ENCODE results near the gene SARM1. TPM values are rescaled to one million over a fixed set of nuclear protein-coding genes. Genes with fewer than 3 reads are reported as not detected.
"Not testable (repeated sequence)": the region's sequence is repeated elsewhere in the genome, so short reads cannot be mapped to it uniquely, and the experiment has no call there.

Gene SARM1
- polyA plus RNA-seq, 1 donor (not counting 4 experiments of a cell fraction or from before 2014, with no cell fraction given) = 0.90 TPM

GRCh38 chr17:28427371-28427770 lies 55.9 kb downstream of the SARM1 start:
- no peak for FAIRE-seq
- no peak overlapping the region for H3K27ac ChIP-seq (ENCODE audit: control insufficient read depth, insufficient read depth, low read length)

DNA sequence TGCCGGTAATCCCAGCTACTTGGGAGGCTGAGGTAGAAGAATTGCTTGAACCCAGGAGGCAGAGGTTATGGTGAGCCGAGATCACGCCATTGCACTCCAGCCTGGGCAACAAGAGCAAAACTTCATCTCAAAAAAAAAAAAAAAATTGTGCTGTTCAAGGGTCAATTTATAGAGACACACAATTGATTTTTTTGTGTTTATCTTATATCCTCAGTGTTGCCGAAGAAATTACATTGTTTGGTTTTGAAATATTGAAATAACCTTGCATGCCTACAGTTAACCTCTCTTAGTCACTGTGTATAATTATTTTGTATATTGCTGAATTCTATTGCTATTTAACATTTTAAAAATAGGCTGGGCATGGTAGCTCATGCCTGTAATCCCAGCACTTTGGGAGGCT lies 56.5 kb downstream of the SARM1 start:
- H2AFZ ChIP-seq (ENCODE audit: control insufficient read depth, low read length); H3K4me2 ChIP-seq (ENCODE audit: control insufficient read depth, extremely low read depth, insufficient read depth, low read depth, low read length); H3K9ac ChIP-seq (ENCODE audit: control insufficient read depth, extremely low read depth, insufficient read depth, low read length); H3K4me3 ChIP-seq (ENCODE audit: control insufficient read depth in 2 of 3, extremely low read depth in 1 of 3, insufficient read depth in 2 of 3, low read depth in 1 of 3, low read length in 3 of 3); H3K27me3 ChIP-seq (ENCODE audit: control insufficient read depth, extremely low read depth, insufficient read depth, low read length); H3K4me1 ChIP-seq (ENCODE audit: control insufficient read depth, extremely low read depth, insufficient read depth, low read length); DNase-seq (ENCODE audit: low read depth, low spot score); H3K9me1 ChIP-seq (ENCODE audit: control insufficient read depth, extremely low read depth, insufficient read depth, low read length); dilution Hi-C loops (cut with MboI; ENCODE audit: extremely low pct_ligation_motif_present, low sequenced_read_pairs); FAIRE-seq; H3K27ac ChIP-seq (ENCODE audit: control insufficient read depth, insufficient read depth, low read length); H4K20me1 ChIP-seq (ENCODE audit: control insufficient read depth, extremely low read depth, insufficient read depth, low read length); H3K79me2 ChIP-seq (ENCODE audit: control insufficient read depth, insufficient read depth, low read length); H3K36me3 ChIP-seq (ENCODE audit: control insufficient read depth in 2 of 2, extremely low read depth in 1 of 2, insufficient read depth in 2 of 2, low read length in 2 of 2); H3K9me3 ChIP-seq (ENCODE audit: control insufficient read depth, low read depth, low read length): not testable (repeated sequence)

More at GRCh38 chr17:28427371-28427770, 55.9 kb downstream of the SARM1 start:
- H3K9me3 ChIP-seq (ENCODE audit: control insufficient read depth, low read depth, low read length) = no peaks in the 10 kb centered on the region
- H3K79me2 ChIP-seq (ENCODE audit: control insufficient read depth, insufficient read depth, low read length) = no peaks in the 10 kb centered on the region
- no peak overlapping the region for H3K9ac ChIP-seq (ENCODE audit: control insufficient read depth, extremely low read depth, insufficient read depth, low read length)
- dilution Hi-C loops (cut with MboI; ENCODE audit: extremely low pct_ligation_motif_present, low sequenced_read_pairs) = no loop called here
- H3K36me3 ChIP-seq (ENCODE audit: control insufficient read depth in 2 of 2, extremely low read depth in 1 of 2, insufficient read depth in 2 of 2, low read length in 2 of 2) = no peaks in the 10 kb centered on the region
- TF ChIP-seq CTCF (optimal IDR thresholded peaks at IDR 0.05 in 1 of 3, IDR thresholded peaks at IDR 0.05 in 1 of 3, conservative IDR thresholded peaks at IDR 0.05 in 1 of 3; ENCODE audit: extremely low read depth in 1 of 3, insufficient read depth in 2 of 3, low read length in 3 of 3) = no peak
- no peak for TF ChIP-seq EZH2 (IDR thresholded peaks at IDR 0.05; ENCODE audit: low read length)
- H3K4me3 ChIP-seq (ENCODE audit: control insufficient read depth in 2 of 3, extremely low read depth in 1 of 3, insufficient read depth in 2 of 3, low read depth in 1 of 3, low read length in 3 of 3) = no peak overlapping the region
- no peaks in the 10 kb centered on the region for H4K20me1 ChIP-seq (ENCODE audit: control insufficient read depth, extremely low read depth, insufficient read depth, low read length)
- H3K4me1 ChIP-seq (ENCODE audit: control insufficient read depth, extremely low read depth, insufficient read depth, low read length) = no peaks in the 10 kb centered on the region
- no peak overlapping the region for H3K4me2 ChIP-seq (ENCODE audit: control insufficient read depth, extremely low read depth, insufficient read depth, low read depth, low read length)
- DNase-seq (ENCODE audit: low read depth, low spot score) = no peak
- H2AFZ ChIP-seq (ENCODE audit: control insufficient read depth, low read length) = no peak overlapping the region
- no peaks in the 10 kb centered on the region for H3K27me3 ChIP-seq (ENCODE audit: control insufficient read depth, extremely low read depth, insufficient read depth, low read length)
- no peaks in the 10 kb centered on the region for H3K9me1 ChIP-seq (ENCODE audit: control insufficient read depth, extremely low read depth, insufficient read depth, low read length)

DNA sequence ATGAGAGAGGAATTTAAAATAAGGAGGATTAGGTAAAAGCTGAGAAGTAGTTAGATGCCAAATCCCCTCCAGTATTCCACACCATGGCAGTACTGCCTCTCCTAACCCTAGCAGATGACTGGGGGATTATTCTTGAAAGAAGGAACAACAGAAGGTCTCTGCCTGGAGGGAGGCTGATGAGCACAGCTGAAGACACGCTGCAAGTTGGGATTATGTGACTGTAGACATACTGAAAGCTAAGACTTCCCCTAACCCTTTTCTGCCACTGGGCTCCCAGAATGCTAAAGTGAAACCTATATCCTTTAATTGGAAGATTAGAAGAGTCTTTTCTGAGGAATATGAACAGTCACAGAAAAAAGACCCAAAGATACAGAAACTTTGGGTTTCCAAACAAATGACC lies 62.2 kb downstream of the SARM1 start:
- no peak for FAIRE-seq
- no peaks in the 10 kb centered on the region for H3K9me1 ChIP-seq (ENCODE audit: control insufficient read depth, extremely low read depth, insufficient read depth, low read length)
- no peaks in the 10 kb centered on the region for H3K4me1 ChIP-seq (ENCODE audit: control insufficient read depth, extremely low read depth, insufficient read depth, low read length)
- H4K20me1 ChIP-seq (ENCODE audit: control insufficient read depth, extremely low read depth, insufficient read depth, low read length) = no peaks in the 10 kb centered on the region
- dilution Hi-C loops (cut with MboI; ENCODE audit: extremely low pct_ligation_motif_present, low sequenced_read_pairs) = no loop called here
- no peak overlapping the region for H2AFZ ChIP-seq (ENCODE audit: control insufficient read depth, low read length)
- no peak overlapping the region for H3K4me3 ChIP-seq (ENCODE audit: control insufficient read depth in 2 of 3, extremely low read depth in 1 of 3, insufficient read depth in 2 of 3, low read depth in 1 of 3, low read length in 3 of 3)
- no peak overlapping the region for H3K27ac ChIP-seq (ENCODE audit: control insufficient read depth, insufficient read depth, low read length)
- H3K27me3 ChIP-seq (ENCODE audit: control insufficient read depth, extremely low read depth, insufficient read depth, low read length) = peaks cover 4% of the 10 kb centered on the region
- no peak for TF ChIP-seq CTCF (optimal IDR thresholded peaks at IDR 0.05 in 1 of 3, IDR thresholded peaks at IDR 0.05 in 1 of 3, conservative IDR thresholded peaks at IDR 0.05 in 1 of 3; ENCODE audit: extremely low read depth in 1 of 3, insufficient read depth in 2 of 3, low read length in 3 of 3)
- TF ChIP-seq EZH2 (IDR thresholded peaks at IDR 0.05; ENCODE audit: low read length) = no peak
- no peak overlapping the region for H3K9ac ChIP-seq (ENCODE audit: control insufficient read depth, extremely low read depth, insufficient read depth, low read length)
- no peaks in the 10 kb centered on the region for H3K9me3 ChIP-seq (ENCODE audit: control insufficient read depth, low read depth, low read length)
- H3K36me3 ChIP-seq (ENCODE audit: control insufficient read depth in 2 of 2, extremely low read depth in 1 of 2, insufficient read depth in 2 of 2, low read length in 2 of 2) = no peaks in the 10 kb centered on the region
- no peak overlapping the region for H3K4me2 ChIP-seq (ENCODE audit: control insufficient read depth, extremely low read depth, insufficient read depth, low read depth, low read length)
- DNase-seq (ENCODE audit: low read depth, low spot score) = no peak
- no peaks in the 10 kb centered on the region for H3K79me2 ChIP-seq (ENCODE audit: control insufficient read depth, insufficient read depth, low read length)

- dilution Hi-C loops (cut with MboI; ENCODE audit: extremely low pct_ligation_motif_present, low sequenced_read_pairs); H3K4me2 ChIP-seq (ENCODE audit: control insufficient read depth, extremely low read depth, insufficient read depth, low read depth, low read length); H3K9ac ChIP-seq (ENCODE audit: control insufficient read depth, extremely low read depth, insufficient read depth, low read length); H2AFZ ChIP-seq (ENCODE audit: control insufficient read depth, low read length); H4K20me1 ChIP-seq (ENCODE audit: control insufficient read depth, extremely low read depth, insufficient read depth, low read length); DNase-seq (ENCODE audit: low read depth, low spot score); FAIRE-seq; H3K27ac ChIP-seq (ENCODE audit: control insufficient read depth, insufficient read depth, low read length); H3K9me3 ChIP-seq (ENCODE audit: control insufficient read depth, low read depth, low read length); H3K79me2 ChIP-seq (ENCODE audit: control insufficient read depth, insufficient read depth, low read length); H3K27me3 ChIP-seq (ENCODE audit: control insufficient read depth, extremely low read depth, insufficient read depth, low read length); H3K4me3 ChIP-seq (ENCODE audit: control insufficient read depth in 2 of 3, extremely low read depth in 1 of 3, insufficient read depth in 2 of 3, low read depth in 1 of 3, low read length in 3 of 3); H3K9me1 ChIP-seq (ENCODE audit: control insufficient read depth, extremely low read depth, insufficient read depth, low read length); H3K36me3 ChIP-seq (ENCODE audit: control insufficient read depth in 2 of 2, extremely low read depth in 1 of 2, insufficient read depth in 2 of 2, low read length in 2 of 2); H3K4me1 ChIP-seq (ENCODE audit: control insufficient read depth, extremely low read depth, insufficient read depth, low read length): not testable (repeated sequence)
Measured at GRCh38 chr17:28434326-28434725, 62.8 kb downstream of the SARM1 start.

All from keratinocyte (primary cell).